Activated CD8-positive, alpha-beta memory T cell treated with anti-CD3 and anti-CD28 coated beads, Interleukin-2, amount 50 U/mL, for 1 hour (primary cell): ENCODE data around the gene CMTM5.
"Not testable (repeated sequence)": the region's sequence is repeated elsewhere in the genome, so short reads cannot be mapped to it uniquely, and the experiment has no call there.

Experiments used
- DNase-seq: peaks from one replicate; pipeline ENCODE4 v3.0.0-alpha.2; 2020; ENCODE audit errors: extremely low read depth

CMTM5 gene

GRCh38 chr14:23399136-23399535 is 22.3 kb downstream of the CMTM5 start:
- no peak for DNase-seq

GRCh38 chr14:23399591-23399990 is 22.7 kb downstream of the CMTM5 start:
- DNase-seq = no peak

- not testable (repeated sequence) for DNase-seq
These were observed 23.8 kb downstream of the CMTM5 start for GRCh38 chr14:23400496-23401149.

- no peak for DNase-seq
These were observed 24.4 kb downstream of the CMTM5 start for GRCh38 chr14:23401291-23401690.

GRCh38 chr14:23402296-23403138 is 25.7 kb downstream of the CMTM5 start:
- DNase-seq = no peak

- DNase-seq = no peak
These were observed 26.2 kb downstream of the CMTM5 start for GRCh38 chr14:23403139-23403438.

- no peak for DNase-seq
These were observed 27.1 kb downstream of the CMTM5 start for GRCh38 chr14:23403908-23404307.

- DNase-seq = no peak
These were observed 27.6 kb downstream of the CMTM5 start for GRCh38 chr14:23404331-23404900.

- DNase-seq = no peak
These were observed 28.2 kb downstream of the CMTM5 start for GRCh38 chr14:23405096-23405495.

GRCh38 chr14:23405516-23406025 is 28.7 kb downstream of the CMTM5 start:
- no peak for DNase-seq

- DNase-seq = no peak
These were observed 29.4 kb downstream of the CMTM5 start for GRCh38 chr14:23406244-23406643.

GRCh38 chr14:23406725-23407355 is 30.0 kb downstream of the CMTM5 start:
- no peak for DNase-seq

- DNase-seq = no peak
These were observed 30.9 kb downstream of the CMTM5 start, which contains the start of gene MYH6 for GRCh38 chr14:23407516-23408306. TSS of gene MYH6 (minus strand) at chr14:23408273. CDS start at chr14:23407223, 1,050 bp downstream.

GRCh38 chr14:23408307-23408630 is 31.4 kb downstream of the CMTM5 start:
- DNase-seq = no peak

- DNase-seq = no peak
These were observed 32.6 kb downstream of the CMTM5 start for GRCh38 chr14:23409475-23409874.

GRCh38 chr14:23409966-23410635 is 33.3 kb downstream of the CMTM5 start:
- no peak for DNase-seq

- DNase-seq = no peak
These were observed 35.0 kb downstream of the CMTM5 start for GRCh38 chr14:23411563-23412525.

- DNase-seq = no peak
These were observed 36.8 kb downstream of the CMTM5 start for GRCh38 chr14:23413681-23414080.

GRCh38 chr14:23414254-23414653 is 37.4 kb downstream of the CMTM5 start:
- no peak for DNase-seq
